Peyer's patch (tissue), 4 donors: ENCODE results near the gene HTRA3. TPM values are rescaled to one million over a fixed set of nuclear protein-coding genes. Genes with fewer than 3 reads are reported as not detected.

Source experiments
- DNase-seq, 3 donors: peaks; one replicate each; pipeline ENCODE4 v3.0.0-alpha.2; 2017 to 2019
- H3K27ac ChIP-seq, 4 donors: fragments of 200-600 bp; sonication (generic); one replicate each; pipeline ENCODE4 v1.5.1; 2016 to 2019
- H3K27me3 ChIP-seq, 2 donors: fragments of 200-600 bp; sonication (generic); one replicate each; pipeline ENCODE4 v1.5.1; 2019
- H3K36me3 ChIP-seq, 3 donors: fragments of 200-600 bp; sonication (generic); one replicate each; pipeline ENCODE4 v1.5.1; 2016 to 2019
- H3K4me1 ChIP-seq, 4 donors: fragments of 200-600 bp; sonication (generic); one replicate each; pipeline ENCODE4 v1.5.1; 2016 to 2019
- H3K4me3 ChIP-seq, 4 donors: fragments of 200-600 bp; sonication (generic); 1 replicate in 3 of 4; 2 replicates in 1 of 4; pipeline ENCODE4 v1.5.1; 2016 to 2019; ENCODE audit warnings: mild to moderate bottlenecking in 1 of 4
- H3K9me3 ChIP-seq, 4 donors: fragments of 200-600 bp; sonication (generic); one replicate each; pipeline ENCODE4 v1.5.1; 2016 to 2019; ENCODE audit warnings: mild to moderate bottlenecking in 1 of 4
- CTCF ChIP-seq, 6 experiments: fragments of 450-650 bp in 4 of 6; fragments of 200-600 bp in 2 of 6; sonication (generic) in 1 of 6; IDR thresholded peaks; one replicate each; pipeline ENCODE4 v1.5.1; 2017 to 2019; ENCODE audit warnings: antibody characterized with exemption in 6 of 6, mild to moderate bottlenecking in 3 of 6, moderate library complexity in 1 of 6
- POLR2A ChIP-seq, 2 donors: fragments of 450-650 bp; IDR thresholded peaks; one replicate each; pipeline ENCODE4 v1.5.1; 2017; ENCODE audit warnings: antibody characterized with exemption in 2 of 2, mild to moderate bottlenecking in 2 of 2, moderate library complexity in 2 of 2
- total RNA-seq, 4 donors: library from RNA; depleted of rRNA; stranded (reverse); fragments of >200 nt; gene quantifications; one replicate each; pipeline ENCODE4 v1.1.0, GENCODE V29; 2016

Gene HTRA3
- total RNA-seq, 4 donors from 2014 or later: 3.3 to 43.7 (median 7.9) TPM

- H3K4me3 ChIP-seq: peak overlapping the region in 1 of 4 donors; percentile 14
- H3K27me3 ChIP-seq: no peaks in the 10 kb centered on the region
- H3K4me1 ChIP-seq: peaks cover 0 to 31% (median 0%) of the 10 kb centered on the region in 4 donors
- peak overlapping the region in 3 of 4 donors; percentile 32 to 38 (median 35) for H3K27ac ChIP-seq
- TF ChIP-seq CTCF (IDR thresholded peaks at IDR 0.05) (no peak), POLR2A (IDR thresholded peaks at IDR 0.05) (no peak)
- H3K36me3 ChIP-seq: no peaks in the 10 kb centered on the region
- H3K9me3 ChIP-seq: no peaks in the 10 kb centered on the region
- DNase-seq: no peak
Measured at GRCh38 chr4:8272472-8273428, 3.2 kb downstream of the HTRA3 start.

DNA sequence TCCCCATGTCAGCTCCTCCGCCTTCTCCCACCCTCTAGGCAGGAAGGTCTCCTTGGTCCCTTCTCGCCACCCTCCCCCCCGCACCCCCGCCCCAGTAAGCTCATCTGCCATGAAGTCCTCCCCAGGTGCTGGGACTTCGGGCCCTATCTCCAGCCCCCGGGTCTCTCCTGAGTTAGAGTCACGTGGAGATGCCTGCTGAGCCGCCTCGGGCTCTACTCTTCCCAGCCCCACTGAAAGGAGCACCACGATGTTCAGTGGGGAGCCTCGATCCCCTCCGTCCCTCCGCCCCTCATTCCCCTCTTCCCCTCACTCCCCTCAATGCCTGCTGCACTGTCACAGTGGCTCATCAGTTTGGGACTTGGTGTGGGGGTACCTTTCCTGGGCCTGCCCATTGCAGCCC is 3.9 kb downstream of the HTRA3 start:
- TF ChIP-seq POLR2A (IDR thresholded peaks at IDR 0.05): no peak
- TF ChIP-seq CTCF (IDR thresholded peaks at IDR 0.05): no peak

DNA sequence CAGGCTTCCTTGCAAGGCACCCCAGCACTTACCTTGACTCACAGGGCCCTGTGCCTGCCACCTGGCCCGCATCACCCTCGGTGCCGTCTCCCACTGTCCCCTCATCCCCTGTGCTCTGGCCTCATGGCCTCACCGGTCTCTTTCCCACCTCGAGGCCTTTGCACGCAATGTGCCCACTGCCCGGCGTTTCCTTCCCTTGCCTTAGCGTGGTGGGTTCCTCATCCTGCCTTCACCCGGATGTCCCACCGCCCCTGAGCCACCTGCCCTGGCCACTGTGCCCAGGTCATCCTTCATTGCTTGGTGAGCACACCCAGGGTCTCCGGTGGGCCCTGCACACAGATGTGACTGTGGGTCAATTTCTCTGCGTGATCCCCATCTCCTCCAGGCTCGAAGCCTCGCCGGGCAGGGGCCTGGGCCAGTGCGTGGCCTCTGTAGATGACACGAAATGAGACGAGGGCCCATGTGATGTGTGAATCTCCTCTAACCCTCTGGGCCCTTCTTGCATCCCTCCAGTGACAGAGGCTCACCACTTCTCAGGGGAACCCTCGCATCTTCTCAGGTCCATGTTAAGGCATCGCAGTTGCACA is 4.6 kb downstream of the HTRA3 start:
- no peak for DNase-seq
- no peak overlapping the region for H3K4me3 ChIP-seq
- no peak for TF ChIP-seq CTCF (IDR thresholded peaks at IDR 0.05)
- no peak for TF ChIP-seq POLR2A (IDR thresholded peaks at IDR 0.05)
- peak overlapping the region in 2 of 4 donors; percentile 32 to 46 for H3K27ac ChIP-seq
- H3K36me3 ChIP-seq: no peaks in the 10 kb centered on the region
- peaks cover 0 to 41% (median 0%) of the 10 kb centered on the region in 4 donors for H3K4me1 ChIP-seq
- H3K9me3 ChIP-seq: no peaks in the 10 kb centered on the region
- H3K27me3 ChIP-seq: no peaks in the 10 kb centered on the region

More for the DNA sequence above, 3.9 kb downstream of the HTRA3 start:
- H3K36me3 ChIP-seq: no peaks in the 10 kb centered on the region
- no peak overlapping the region for H3K4me3 ChIP-seq
- DNase-seq: no peak
- no peaks in the 10 kb centered on the region for H3K27me3 ChIP-seq
- peak overlapping the region in 2 of 4 donors; percentile 32 to 35 for H3K27ac ChIP-seq
- peaks cover 0 to 34% (median 0%) of the 10 kb centered on the region in 4 donors for H3K4me1 ChIP-seq
- no peaks in the 10 kb centered on the region for H3K9me3 ChIP-seq

GRCh38 chr4:8274765-8275547 is 5.4 kb downstream of the HTRA3 start:
- Histone ChIP-seq H3K27me3 (no peaks in the 10 kb centered on the region), H3K27ac (peak overlapping the region in 3 of 4 donors; percentile 32 to 55 (median 46)), H3K36me3 (no peaks in the 10 kb centered on the region), H3K9me3 (no peaks in the 10 kb centered on the region), H3K4me1 (peaks cover 0 to 43% (median 0%) of the 10 kb centered on the region in 4 donors), H3K4me3 (no peak overlapping the region)
- TF ChIP-seq POLR2A (IDR thresholded peaks at IDR 0.05) (no peak), CTCF (IDR thresholded peaks at IDR 0.05) (peak in 1 of 6 experiments; percentile 15)
- peak; percentile 28 to 80 (median 65) for DNase-seq

GRCh38 chr4:8275548-8275910 is 6.0 kb downstream of the HTRA3 start:
- TF ChIP-seq CTCF (IDR thresholded peaks at IDR 0.05) (no peak), POLR2A (IDR thresholded peaks at IDR 0.05) (no peak)
- Histone ChIP-seq H3K4me3 (no peak overlapping the region), H3K27ac (peak overlapping the region in 2 of 4 donors; percentile 15 to 55), H3K36me3 (no peaks in the 10 kb centered on the region), H3K9me3 (no peaks in the 10 kb centered on the region), H3K27me3 (no peaks in the 10 kb centered on the region), H3K4me1 (peaks cover 0 to 39% (median 0%) of the 10 kb centered on the region in 4 donors)
- DNase-seq: no peak
